Spleen (tissue), 7 donors: ENCODE data around the gene MYO1D.

Experiments
- POLR2A ChIP-seq, 3 donors: fragments of 450-650 bp; IDR thresholded peaks; one replicate each; pipeline ENCODE4 v1.5.1; 2017; ENCODE audit warnings: antibody characterized with exemption in 3 of 3, mild to moderate bottlenecking in 1 of 3
- POLR2AphosphoS5 ChIP-seq, 3 donors: sonication (generic); formaldehyde crosslinking; IDR thresholded peaks; one replicate each; pipeline ENCODE4 v1.5.1; 2017; ENCODE audit warnings: antibody characterized with exemption in 3 of 3
- TF ChIP-seq, protein P1 (sequence below), 11 experiments: fragments of 200-600 bp in 7 of 11; fragments of 450-650 bp in 4 of 11; sonication (generic) in 4 of 11; IDR thresholded peaks in 8 of 11; conservative IDR thresholded peaks in 3 of 11; 1 replicate in 7 of 11; 2 replicates in 4 of 11; pipeline versions ENCODE4 v1.4.0 to v1.8.0; 2016 to 2021; ENCODE audit warnings: antibody characterized with exemption in 11 of 11, inconsistent platforms in 4 of 11, mild to moderate bottlenecking in 1 of 11
- donor health status: DM: no; HTN: no; CAD: no; lungs with moderate emphysema.
- donor health status: DM: no; HTN: no; CAD: no.
- donor health status: DM: no; HTN: no; CAD: no.

GRCh38 chr17:32461498-32461852 is 415.4 kb downstream of the MYO1D start:
- TF ChIP-seq, protein P1, sequence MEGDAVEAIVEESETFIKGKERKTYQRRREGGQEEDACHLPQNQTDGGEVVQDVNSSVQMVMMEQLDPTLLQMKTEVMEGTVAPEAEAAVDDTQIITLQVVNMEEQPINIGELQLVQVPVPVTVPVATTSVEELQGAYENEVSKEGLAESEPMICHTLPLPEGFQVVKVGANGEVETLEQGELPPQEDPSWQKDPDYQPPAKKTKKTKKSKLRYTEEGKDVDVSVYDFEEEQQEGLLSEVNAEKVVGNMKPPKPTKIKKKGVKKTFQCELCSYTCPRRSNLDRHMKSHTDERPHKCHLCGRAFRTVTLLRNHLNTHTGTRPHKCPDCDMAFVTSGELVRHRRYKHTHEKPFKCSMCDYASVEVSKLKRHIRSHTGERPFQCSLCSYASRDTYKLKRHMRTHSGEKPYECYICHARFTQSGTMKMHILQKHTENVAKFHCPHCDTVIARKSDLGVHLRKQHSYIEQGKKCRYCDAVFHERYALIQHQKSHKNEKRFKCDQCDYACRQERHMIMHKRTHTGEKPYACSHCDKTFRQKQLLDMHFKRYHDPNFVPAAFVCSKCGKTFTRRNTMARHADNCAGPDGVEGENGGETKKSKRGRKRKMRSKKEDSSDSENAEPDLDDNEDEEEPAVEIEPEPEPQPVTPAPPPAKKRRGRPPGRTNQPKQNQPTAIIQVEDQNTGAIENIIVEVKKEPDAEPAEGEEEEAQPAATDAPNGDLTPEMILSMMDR (IDR thresholded peaks at IDR 0.05 in 8 of 11, conservative IDR thresholded peaks at IDR 0.05 in 3 of 11) = peak in 2 of 11 experiments; percentile 11 to 49
- no peak for TF ChIP-seq POLR2A (IDR thresholded peaks at IDR 0.05)
- no peak for TF ChIP-seq POLR2AphosphoS5 (IDR thresholded peaks at IDR 0.05)
